ENCODE measurements around the gene UBASH3A.

GRCh38 chr21:42414553-42414927 is 10.8 kb downstream of the UBASH3A start:
- TF ChIP-seq CTCF (IDR thresholded peaks at IDR 0.05) (no peak), POLR2A (IDR thresholded peaks at IDR 0.05) (no peak)

All from Peyer's patch (tissue), 4 donors.